NCI-H748 treated with DMSO at 0.1 percent for 48 hours (cell line): ENCODE results near the gene MED13L.

Experiments used
- DNase-seq: peaks from one replicate; lab custom pipeline; 2025; lab: John Stamatoyannopoulos, UW

Gene MED13L

DNA sequence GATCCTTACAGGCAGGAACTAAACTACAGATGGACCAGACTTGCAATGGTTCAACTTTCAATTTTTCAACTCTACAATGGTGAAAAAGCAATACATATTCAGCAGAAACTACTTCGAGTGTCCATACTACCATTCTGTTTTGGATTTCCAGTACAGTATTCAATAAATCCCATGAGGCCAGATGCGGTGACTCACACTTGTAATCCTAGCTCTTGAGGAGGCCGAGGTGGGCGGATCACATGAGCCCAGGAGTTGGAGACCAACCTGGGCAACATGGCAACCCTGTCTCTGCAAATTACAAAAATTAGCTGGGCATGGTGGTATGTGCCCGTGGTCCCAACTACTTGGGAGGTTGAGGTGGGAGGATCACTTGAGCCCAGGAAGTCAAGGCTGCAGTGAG is 336.1 kb downstream of the MED13L start:
- DNase-seq, result no peak

DNA sequence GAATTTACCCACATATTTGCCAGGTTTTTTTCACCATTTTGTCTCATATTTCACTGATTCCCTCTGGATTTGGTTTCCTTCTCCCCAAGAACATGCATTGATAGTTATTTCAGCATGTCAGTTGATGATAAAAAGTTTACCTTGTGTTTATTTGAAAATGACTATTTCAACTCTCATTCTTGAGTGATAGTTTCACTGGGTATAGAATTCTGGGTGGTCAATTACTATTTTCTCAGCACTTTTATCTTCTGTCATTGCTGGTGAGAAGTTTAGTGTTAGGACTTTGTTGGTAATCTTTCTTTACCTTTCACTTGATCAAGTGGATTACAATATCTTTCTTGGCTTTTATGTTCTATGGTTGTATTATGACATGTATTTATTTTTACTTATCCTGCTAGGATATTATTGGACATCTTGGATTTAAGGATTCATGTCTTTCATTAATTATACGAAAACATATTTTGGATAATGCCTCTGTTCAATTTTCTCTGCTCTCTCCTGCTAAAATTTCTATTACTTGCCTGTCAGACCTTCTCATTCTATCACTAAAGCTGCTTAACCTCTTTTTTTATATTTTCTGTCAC is 338.6 kb downstream of the MED13L start:
- DNase-seq, result no peak

DNA sequence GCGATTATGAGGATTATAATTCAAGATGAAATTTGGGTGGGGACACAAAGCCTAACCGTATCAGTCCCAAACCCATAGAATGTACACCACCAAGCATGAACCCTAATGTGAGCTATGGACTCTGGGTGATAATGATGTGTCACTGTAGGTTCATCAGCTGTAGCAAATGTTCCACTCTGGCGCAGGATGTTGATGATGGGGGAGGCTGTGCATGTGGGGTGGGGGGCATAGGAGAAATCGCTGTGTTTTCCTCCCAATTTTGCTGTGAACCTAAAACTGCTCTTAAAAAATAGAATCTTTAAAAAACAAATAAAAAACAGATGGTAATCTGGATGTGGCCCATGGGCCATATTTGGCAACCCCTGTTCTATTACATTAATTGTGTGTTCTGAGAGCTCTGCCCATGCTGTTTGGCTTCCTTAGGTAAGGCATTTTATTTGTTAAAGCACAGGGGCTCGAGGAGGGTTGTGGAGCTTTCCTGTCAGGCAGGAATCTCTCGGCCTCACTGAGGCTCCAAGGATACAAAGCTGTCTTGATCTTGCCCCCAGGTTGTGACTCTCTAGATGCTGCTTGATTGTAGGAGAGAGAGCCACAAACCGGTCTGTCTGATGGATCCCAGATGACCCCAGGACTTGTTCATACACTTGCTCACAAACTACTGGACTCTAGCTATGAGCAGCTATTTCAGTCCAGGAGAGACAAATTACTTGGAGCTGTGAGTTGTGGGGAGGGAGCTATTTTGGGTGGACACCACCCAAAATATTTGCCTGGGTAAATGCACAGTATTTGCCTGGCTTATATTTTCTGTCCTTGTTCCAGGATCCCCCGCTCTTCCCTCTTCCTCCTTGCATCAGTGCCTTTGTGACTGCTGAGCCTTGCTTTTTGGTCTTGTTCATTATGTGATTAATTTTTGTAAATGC is 340.2 kb downstream of the MED13L start:
- no peak for DNase-seq

- no peak for DNase-seq
These were observed 342.6 kb downstream of the MED13L start for GRCh38 chr12:115934877-115935276.

GRCh38 chr12:115934046-115934445 is 343.4 kb downstream of the MED13L start:
- no peak for DNase-seq

GRCh38 chr12:115932066-115932465 is 345.4 kb downstream of the MED13L start:
- DNase-seq, result no peak

GRCh38 chr12:115930336-115930735 is 347.2 kb downstream of the MED13L start:
- no peak for DNase-seq

GRCh38 chr12:115926037-115926670 is 351.3 kb downstream of the MED13L start:
- DNase-seq, result no peak

- no peak for DNase-seq
These were observed 353.6 kb downstream of the MED13L start for GRCh38 chr12:115923851-115924250.

GRCh38 chr12:115922952-115923564 is 354.4 kb downstream of the MED13L start:
- no peak for DNase-seq

GRCh38 chr12:115920395-115921183 is 356.9 kb downstream of the MED13L start:
- DNase-seq, result no peak

- DNase-seq, result no peak
These were observed 358.7 kb downstream of the MED13L start for GRCh38 chr12:115918763-115919162.

GRCh38 chr12:115916910-115917668 is 360.4 kb downstream of the MED13L start:
- DNase-seq, result peak; percentile 80

DNA sequence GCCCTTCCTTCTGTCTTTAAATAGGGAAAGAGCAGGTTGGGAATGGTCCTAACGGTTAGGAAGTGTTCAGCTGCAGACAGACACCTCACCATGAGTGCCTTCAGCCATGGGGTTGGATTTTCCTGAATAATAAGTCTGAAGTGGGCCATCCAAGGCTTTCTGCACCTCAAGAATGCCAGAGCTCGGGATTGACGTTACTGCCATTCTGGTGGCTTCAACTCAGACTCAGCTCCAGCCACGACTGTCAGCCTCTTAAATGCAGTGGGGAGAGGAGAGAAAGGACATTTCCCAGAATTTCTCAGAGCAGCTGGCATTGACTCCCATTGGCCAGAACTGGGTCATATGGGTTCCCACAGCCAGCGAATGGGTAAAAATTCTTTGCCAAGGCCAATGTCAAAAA is 363.4 kb downstream of the MED13L start:
- DNase-seq, result no peak

DNA sequence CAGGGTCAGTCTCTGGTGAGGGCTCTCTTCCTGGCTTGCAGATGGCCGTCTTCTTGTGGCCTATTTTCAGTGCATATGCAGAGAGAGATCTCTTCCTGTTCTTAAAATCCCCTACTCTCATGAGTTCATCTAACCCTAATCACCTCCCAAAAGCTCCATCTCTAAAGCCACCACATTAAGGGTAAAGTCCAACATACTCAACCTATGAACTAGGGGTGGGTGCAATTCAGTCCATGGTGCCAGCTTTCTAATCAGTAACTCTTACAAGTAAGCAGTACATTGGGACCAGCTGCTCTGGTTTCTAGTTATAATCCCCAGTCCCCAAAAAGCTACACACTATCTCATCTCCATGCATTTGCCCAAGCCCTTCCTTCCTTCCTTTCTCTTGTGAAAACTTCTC is 365.1 kb downstream of the MED13L start:
- DNase-seq, result no peak

DNA sequence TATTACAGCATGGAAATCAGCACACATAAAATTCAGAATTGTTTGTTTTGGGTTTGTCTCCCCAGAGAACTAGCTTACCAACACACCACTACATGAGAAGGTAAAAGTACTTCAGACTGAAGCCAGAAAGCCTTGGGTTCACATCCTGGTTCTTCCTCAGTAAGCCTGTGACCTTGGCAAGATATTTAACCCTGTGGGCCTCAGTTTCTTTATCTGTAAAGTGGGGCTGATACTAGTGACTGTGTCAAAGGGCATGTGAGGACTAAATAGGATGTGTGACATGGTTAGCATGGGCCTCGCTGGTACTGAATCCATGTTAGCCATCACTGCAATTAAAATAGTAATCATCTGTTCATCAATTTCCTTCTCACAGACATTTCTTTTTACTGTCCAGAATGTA is 366.1 kb downstream of the MED13L start:
- DNase-seq, result no peak

DNA sequence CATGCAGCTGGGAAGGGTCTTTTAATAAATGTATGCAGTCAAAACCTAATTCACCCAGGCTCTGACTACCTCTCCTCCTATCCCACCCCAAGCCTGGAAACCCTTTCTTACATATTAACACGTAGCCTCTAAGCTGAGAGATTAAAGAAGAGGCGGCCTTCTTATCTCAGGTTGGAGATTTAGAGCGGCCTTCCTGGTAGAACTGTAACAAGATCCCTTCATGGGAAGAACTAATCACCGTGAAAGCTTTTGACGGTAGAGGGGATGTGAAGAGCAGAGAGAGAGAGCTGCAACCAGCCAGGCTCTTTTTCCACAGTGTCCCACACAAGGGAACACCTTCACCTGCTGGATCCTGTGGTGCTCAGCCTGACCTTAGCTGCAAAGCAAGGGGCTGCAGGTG is 367.4 kb downstream of the MED13L start:
- DNase-seq, result no peak
